ENCODE results near the gene FICD.
"Not testable (repeated sequence)": the region's sequence is repeated elsewhere in the genome, so short reads cannot be mapped to it uniquely, and the experiment has no call there.

Gene FICD

DNA sequence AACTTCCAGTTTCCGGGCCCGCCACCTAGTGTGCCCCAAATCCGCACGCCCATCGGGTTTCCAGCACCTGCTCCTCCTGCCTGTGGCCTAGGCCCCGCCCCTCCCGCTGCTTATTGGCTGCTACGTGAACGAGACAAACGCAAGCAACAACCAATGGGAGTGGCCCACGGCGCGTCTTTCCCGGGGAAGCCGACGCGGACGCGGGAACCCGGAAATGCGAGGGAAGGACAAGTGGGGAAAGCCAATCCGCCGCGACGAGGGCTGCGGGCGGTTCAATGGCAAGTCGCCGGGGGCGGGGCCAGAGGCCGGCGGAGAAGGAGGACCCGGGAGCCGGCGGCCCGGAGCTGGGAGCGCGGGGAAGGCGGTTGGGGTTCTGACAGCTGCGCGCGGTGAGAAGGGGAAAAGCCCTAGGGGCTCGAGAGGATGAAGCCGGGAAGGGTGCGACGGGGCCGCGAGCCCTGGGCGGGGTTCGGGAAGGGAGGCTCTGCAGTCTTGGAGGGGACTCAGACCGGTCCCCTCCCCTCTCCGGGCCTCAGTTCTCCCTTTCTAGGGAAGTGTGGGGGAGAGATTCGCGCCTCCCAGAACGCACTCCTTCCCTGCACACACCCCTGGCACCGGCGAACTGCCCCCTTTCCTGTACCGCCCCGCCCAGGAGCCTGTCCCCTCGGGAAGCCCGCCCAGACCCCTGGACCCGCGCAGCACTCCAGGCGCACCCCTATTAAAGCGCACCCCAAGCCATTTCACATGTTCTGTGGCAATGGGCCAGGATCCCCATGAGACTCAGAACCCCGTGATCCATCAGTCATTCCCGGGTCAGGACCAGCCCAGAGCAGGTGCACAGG is at the start of gene FICD:
Gene FICD, plus strand, starts transcription at position 305 of the 842 bp plus-strand sequence. CDS start 1,696 bp downstream, outside the sequence.
- DNase-seq: peak; percentile 100

DNA sequence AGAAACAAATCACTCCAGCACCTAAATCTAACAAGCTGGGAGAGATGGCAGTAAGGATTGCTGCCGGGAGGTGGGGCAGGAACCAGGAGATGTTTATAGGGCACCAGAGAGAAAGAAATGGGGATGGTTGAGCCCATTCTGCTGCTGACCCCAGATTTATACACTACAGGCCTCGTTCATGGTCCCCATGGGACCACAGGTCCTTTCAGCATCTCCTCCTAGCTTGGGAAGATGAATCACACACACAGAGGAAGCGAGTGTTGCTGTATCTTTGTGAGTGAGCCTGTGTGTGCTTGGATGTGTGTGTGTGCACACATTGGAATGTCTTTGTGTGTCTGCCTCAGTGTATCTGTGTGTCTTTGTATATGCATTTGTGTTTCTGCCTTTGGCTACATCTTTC is 49.7 kb upstream of the FICD start:
- no peak for DNase-seq

DNA sequence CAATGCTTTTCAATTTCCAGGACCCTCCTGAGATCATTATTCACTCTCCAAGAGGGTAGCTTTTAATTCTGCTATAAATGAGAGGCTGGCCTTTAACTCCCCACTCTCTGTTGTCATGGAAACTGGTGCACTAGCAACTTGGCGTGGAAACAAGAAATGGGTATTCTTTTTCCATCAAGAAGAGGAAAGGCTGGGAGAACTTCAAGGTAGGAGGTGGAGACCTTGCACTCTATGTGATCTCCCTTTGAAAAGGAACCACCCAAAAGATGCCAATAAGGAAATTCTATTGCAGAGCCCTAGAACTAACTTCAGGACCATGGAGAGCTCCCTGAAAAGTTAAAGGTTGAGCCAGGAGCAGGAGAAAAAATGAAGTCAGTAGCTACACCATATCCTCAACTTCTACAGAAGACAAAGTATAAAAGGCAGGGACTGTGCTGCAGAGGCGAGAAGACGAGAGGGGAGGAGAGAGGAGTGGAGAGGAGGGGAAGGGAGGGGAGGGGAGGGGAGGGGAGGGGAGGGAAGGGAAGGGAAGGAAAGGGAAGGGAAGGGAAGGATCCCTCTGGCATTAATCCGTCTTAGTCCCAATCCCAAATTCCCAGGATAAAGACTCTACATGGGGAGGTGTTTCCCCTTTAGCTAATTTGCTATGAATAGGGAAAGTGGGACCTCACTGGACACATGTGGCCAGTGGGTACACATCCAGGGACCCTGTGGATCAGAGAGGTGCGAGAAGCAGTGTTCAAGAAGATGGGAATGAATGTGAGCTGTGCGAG is 46.7 kb upstream of the FICD start:
- DNase-seq: no peak

DNA sequence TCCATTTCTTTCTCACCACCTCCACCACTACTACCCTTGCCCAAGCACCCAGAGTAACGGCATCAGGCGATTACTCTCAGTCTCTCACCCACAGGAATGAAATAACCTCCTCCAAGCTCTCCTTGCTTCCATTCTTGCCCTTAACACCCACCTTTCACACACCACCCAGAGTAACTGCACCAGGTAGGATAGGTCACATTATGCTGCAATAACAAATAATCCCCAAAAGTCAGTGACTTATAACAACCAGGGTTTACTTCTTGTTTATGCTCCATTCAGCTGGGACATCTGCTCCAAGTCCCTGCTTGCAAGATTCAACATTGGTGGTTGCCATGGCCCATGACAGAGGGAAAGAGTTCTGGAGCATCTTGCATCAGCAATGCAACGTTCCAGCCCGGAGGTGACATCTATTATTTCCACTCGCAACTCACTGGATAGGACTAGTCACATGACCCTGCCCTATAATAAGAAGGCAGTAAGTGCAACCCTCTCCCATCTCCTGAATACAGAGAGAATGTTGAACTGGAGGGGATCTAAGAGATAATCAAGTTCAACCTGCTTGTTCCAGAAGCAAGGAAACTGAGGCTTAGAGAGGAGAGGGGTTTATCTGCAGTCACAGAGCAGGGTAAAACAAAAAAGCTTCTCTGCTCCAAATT is 41.5 kb upstream of the FICD start:
- DNase-seq: no peak

DNA sequence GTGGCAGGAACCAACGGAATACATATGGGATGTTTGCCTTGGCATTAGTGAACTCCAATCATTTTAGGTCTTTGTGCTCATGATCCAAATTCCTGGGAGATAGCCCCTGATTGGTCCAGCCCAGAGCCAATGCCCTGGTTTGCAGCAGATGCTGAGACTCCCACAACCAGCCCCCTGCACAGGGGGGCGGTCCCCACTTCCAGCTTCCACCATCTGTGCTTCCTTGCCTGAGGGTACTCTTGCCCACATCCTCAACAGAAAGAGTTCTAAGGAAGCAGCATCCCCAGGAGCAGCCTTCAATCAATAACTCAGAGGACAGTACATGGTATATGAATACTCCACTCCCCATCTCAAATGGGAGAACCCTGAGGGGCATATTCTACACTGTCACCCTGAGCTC is 39.7 kb upstream of the FICD start:
- no peak for DNase-seq

DNA sequence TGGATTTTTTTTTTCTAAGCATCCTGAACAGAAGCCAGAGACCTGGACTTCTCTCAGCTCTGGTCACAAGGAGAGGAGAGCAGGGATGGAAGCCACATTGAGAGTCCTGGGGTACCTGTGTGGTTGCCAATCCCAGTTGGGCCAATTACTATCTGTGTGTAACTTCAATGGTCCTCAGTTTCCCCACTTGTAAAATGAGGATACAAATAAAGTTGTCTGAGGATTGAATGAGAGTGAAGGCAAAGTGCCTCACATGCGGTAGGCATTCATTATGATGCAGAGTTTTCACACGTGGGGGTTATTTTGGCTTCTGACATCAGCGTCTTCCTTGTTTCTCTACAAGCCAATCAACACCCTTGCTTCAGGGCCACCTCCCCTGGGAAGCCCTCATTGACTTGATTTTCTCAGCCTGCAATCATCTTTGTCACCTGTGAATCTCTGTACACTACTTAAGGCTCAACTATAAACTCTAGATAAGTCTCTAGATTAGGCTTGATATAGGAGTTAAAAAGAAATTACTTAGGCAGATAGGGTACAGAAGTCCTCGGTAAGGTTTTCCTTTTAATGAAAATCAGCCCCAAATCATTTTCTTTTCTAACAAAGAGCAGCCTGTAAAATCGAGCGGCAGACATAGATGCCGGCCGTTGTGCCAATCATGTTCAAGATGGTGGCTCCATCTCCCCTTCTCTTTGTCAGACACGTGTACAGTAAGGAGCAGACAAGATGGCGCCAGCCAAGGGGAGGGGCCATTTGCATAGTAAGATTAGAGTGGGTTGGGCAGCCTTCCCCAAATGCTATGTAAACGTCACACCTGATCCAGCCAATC is 37.8 kb upstream of the FICD start:
- no peak for DNase-seq

DNA sequence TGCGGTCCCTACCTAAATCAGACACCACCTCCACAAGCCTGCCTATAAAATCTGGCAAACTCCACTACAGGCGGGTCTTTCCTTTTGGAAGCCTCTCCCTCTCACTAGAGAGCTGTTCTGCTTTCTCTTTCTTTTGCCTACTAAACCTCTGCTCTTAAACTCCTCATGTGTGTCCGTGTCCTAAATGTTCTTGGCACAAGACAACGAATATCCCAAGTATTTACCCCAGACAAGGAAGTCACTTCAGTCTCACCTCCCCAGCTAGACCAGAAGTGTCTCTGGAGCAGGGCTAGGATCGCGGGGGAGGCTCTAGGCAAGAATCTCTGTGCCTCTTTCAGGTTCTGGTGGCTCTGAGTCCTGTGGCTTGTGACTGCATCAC is 37.2 kb upstream of the FICD start:
- no peak for DNase-seq

DNA sequence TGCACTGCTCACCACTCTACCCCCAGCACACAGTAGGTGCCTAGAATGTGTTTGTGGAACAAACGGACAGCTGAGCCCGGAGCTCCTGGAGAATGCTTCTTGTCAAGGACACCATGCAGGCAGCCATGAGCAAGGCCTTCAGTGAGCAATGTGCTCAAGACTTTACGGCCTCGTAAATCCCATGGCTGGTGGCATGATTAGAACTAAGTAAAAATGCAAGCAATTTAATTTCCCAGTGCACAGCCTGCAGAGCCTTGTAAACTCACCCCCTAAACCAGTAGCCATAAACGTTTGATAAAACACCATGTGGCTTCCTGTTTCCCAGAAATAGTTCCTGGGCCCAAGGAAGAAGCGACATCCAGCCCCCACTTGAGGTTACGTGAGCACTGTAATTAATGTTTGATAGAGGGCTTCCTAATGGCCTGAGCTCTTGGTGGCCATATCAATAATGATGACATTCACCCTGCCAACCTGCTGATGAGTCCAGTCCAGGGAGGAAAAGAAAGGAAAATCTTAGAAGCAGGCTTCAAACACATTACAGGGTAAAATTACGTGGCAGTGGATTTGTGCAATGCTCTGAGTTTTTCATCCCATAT is 36.4 kb upstream of the FICD start:
- no peak for DNase-seq

DNA sequence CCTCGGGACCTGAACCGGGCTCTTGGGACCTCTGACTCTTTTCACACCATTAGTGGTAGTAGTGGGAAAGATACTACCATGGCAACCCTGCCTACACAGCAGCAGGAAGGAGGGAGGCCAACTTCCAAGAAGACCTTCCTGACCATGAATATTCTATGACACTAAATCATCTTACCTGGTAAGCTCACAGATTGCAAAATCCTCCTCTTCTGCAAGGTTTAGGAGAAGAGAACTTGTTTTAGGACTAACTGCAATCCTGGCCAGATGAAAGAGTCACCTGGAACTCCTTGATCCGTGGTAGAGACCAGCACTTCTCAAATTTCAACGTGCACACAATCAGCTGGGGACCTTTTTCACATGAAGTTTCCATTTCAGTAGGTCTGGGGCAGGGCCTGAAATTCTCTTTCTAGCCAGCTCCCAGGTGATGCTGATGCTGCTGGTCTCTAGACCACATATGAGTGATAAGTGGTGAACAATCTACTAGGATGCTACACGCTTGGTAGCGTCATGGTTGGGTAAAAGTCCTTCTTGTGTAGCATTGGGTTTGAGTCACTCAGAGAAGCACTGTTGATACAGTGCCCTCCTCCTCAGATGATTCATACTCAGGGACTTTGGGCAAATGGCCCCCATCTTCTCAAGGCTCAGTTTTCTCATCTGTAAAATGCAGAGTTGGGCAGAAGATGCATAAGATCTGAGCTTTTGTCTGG is 35.6 kb upstream of the FICD start:
- no peak for DNase-seq

DNA sequence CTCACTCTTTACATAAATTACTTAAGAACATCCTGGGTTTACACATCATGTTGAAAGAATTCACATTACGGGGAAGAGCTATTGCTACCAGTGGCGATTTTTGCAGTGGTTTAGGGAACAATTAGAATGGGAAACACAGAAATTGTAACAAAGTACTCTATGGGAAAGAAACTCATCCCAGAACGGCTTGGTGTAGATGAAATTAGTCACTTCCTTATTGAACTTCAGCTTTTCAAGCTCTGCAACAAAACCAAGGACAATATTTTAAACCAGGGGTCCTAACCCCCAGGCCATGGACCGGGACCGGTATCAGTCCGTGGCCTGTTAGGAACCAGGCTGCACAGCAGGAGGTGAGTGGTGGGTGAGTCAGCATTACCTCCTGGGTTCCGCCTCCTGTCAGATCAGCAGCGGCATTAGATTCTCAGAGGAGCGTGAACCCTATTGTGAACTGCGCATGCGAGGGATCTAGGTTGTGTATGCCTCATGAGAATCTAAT is 32.3 kb upstream of the FICD start:
- DNase-seq: no peak

DNA sequence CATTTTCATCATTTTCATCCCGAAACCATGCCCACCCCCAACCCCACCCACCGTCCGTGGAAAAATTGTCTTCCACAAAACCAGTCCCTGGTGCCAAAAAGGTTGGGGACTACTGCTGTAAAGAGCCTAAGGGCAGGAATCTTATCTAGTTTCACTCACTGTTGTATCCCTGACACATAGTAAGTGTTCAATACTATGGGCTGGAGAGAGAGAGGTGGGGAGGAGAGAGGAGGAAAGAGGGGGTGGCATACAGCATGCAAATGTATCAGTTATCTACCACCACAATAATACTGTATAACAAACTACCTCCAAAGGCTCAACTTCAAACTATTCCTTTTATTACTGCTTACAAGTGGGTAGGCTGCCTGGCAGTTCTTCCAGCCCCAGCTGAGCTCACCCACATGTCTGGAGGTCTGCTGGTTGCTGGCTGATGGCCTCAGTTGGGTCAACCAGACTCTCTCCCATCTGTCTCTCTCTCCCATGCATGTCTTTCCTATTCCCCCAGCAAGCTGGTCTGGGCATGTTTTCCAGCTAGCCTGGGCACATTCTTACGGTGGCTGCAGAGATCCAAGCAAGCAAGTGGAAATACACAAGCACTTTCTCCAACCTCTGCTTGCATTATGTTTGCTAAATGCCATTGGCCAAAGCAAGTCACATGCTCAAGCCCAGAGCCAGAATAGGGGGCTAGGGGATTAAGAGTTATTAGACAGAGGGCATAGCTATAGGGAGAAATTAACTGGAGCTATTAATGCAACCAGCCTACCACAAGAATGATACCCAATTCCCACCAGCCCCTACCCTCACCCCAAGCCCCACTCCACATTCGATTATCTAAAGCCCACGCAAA is 31.6 kb upstream of the FICD start:
- DNase-seq: no peak

DNA sequence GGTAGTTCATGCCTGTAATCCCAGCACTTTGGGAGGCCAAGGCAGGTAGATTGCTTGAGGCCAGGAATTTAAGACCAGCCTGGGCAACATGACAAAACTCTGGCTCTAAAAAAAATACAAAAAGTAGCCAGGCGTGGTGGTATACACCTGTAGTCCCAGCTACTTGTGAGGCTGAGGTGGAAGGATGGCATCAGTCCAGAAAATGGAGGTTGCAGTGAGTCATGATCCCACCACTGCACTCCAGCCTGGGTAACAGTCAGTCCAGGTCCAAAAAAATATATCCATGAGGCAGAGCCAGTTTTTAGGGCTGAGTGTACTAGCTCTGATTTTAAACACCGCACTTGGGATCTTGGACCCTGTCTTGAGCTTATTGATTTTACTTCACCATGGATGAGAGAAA is 30.6 kb upstream of the FICD start:
- no peak for DNase-seq

DNA sequence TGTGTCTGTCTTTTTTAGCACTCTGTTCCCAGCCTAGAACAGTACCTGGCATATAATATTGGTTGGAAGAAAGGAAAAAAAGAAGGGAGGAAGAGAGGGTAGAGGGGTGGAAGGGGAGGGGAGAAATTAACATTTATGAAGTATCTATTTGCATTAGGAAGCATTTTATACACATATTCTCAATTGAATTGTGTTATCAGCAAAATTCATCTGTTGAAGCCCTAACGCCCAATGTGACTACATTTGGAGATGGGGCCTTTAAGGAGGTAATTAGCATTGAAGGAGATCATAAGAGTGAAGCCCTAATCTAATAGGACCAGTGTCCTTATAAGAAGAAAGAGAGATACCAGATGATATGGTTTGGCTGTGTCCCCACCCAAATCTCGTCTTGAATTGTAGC is 30.2 kb upstream of the FICD start:
- no peak for DNase-seq

DNA sequence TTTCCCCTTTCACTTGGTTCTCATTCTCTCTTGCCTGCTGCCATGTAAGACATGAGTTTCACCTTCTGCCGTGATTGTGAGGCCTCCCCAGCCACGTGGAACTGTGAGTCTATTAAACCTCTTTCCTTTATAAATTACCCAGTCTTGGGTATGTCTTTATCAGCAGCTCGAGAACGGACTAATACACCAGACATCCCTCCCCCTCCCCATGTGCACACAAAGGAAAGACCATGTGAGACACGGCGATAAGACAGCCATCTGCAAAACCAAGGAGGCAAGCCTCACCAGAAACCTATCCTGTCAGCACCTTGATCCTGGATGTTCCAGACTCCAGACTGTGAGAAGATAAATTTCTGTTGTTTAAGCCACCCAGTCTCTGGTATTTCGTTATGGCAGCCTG is 29.7 kb upstream of the FICD start:
- DNase-seq: not testable (repeated sequence)

DNA sequence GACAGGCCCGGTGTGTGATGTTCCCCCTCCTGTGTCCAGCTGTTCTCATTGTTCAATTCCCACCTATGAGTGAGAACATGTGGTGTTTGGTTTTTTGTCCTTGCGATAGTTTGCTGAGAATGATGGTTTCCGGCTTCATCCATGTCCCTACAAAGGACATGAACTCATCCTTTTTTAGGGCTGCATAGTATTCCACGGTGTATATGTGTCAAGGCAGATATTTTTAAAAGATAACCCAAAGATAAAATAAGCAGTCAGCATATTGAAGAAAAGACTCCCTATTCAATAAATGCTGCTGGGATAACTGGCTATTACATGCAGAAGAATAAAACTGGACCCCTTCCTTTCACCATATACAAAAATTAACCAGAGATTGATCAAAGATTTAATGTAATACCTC is 28.0 kb upstream of the FICD start:
- DNase-seq: not testable (repeated sequence)

DNA sequence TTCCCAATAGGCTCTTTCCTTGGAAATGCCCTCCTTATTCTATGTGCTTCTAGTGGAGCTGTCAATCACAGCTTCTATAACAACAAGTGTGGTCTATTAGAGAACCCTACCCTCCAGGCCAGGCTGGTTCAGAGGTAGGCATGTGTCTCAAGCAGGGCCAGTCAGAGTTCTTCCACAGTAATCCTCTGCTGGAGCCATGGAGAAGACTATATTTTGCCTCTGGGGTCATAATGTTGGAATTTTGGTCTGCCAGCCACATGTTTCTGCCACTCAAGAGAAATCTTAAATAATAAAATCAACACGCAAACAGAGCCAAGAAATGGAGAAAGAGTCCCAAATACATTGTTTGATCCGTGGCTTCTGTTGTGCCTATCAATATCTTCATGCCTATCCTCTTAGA is 23.8 kb upstream of the FICD start:
- no peak for DNase-seq

DNA sequence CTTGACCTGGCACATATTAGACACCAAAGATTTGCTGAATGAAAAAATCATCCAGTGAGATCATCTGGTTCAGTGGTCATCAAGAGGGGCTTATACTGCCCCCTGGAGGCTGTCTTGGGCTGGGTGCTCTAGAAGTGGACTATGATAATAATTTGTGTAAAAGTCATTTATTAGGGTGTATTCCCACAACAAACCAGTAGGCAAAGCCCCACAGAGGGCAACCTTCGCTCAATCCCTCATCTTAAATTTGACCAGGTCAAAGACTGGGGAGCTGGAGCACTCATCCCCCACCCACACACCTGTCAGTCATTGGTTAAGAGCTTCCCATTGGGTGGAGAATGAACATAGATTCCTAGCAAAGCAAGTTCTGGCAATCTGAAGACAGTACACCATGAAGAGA is 20.0 kb upstream of the FICD start:
- DNase-seq: peak; percentile 23

DNA sequence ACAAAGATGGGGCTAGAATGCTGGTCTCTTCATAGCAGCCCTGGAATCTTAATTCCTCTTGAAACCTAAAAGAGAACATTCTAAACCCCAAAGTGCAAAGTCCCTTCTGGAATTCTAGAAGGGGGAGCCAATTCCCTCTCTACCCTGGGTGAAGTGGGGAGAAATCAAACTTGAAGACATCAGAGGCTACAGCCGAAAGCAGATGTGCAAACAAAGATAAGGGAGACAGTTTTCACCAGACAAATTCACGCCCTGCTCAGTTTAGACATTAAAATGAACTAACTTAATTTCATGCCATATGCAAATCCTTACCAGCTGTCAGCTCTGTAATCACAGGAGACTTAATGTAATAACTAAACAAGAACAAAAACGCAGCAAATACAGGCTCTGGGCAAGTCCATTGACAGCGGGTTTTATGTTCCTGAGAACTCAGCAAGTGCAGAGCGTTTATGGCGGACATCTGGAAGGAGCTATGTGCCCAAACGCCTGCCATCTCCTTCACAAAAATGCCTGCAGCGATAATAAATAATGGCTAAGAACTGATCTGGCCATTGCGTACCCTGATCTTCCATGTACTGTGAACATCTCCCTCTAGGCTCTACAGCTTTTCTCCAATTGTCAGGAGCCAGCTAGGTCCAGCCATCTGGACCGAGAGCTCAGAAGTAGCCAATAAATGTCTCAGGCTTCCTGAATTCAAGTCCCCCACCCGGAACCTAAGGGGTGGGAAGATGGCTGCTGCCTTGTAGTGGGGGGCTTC is 19.1 kb upstream of the FICD start:
- DNase-seq: no peak

DNA sequence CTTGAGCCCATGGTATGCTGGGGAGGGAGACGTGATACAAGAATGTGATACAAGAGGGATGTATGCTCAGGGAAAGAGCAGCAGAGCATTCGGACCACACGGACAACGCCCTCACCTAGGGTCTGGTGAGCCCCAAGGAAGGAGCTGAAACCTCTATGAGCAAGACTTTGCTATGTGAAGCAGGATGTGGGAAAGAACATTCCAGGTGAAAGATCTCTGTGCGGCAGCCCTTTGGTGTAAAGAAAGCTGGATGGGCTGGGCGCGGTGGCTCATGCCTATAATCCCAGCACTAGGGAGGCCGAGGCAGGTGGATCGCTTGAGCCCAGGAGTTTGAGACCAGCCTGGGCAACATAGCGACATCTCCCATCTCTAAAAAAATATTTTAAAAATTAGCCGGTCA is 16.9 kb upstream of the FICD start:
- no peak for DNase-seq

DNA sequence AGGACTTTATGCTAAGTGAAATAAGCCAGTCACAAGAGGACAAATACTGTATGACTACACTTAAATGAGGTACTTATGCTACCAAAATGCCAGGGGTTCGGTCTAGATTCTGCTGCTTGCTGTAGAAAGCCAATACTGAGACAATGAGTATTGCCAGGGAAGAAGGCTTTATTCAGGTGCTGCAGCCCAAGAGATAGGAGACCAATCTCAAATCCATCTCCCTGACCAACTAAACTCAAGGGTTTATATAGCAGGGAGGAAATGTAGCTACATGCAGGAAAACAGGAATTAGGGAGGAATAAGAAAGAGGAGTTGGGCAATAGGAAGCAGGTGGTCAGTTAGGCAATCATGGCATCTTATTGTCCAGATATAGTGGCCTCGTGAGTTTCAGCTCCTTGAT is 12.2 kb upstream of the FICD start:
- no peak for DNase-seq

Data from CD4-positive, alpha-beta T cell treated with Interleukin-17A for 4 hours (primary cell).